Measurements from ENCODE around the gene MYO5C.

DNA sequence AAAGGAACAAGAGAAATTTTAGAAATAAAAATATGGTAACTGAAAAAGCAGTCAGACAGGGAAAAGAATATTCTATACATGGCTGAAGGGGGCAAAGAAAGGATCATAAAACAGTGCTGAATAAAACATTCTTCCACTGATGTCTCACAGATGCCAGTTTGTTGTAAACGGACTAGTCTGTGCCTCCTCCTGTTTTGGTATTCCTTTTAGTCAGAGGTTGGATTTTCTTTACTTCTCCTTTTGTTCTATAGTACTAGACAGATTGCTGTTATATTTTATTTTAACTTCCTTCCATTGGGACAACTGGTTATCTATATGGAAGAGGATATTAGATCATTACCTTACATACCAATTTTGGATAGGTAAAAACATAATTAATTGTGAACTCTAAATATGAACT, 88.4 kb downstream of the MYO5C start:
- TF ChIP-seq, protein P1, sequence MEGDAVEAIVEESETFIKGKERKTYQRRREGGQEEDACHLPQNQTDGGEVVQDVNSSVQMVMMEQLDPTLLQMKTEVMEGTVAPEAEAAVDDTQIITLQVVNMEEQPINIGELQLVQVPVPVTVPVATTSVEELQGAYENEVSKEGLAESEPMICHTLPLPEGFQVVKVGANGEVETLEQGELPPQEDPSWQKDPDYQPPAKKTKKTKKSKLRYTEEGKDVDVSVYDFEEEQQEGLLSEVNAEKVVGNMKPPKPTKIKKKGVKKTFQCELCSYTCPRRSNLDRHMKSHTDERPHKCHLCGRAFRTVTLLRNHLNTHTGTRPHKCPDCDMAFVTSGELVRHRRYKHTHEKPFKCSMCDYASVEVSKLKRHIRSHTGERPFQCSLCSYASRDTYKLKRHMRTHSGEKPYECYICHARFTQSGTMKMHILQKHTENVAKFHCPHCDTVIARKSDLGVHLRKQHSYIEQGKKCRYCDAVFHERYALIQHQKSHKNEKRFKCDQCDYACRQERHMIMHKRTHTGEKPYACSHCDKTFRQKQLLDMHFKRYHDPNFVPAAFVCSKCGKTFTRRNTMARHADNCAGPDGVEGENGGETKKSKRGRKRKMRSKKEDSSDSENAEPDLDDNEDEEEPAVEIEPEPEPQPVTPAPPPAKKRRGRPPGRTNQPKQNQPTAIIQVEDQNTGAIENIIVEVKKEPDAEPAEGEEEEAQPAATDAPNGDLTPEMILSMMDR (IDR thresholded peaks at IDR 0.05; ENCODE audit: low read depth, low read length) = no peak
- no peak for TF ChIP-seq POLR2A (IDR thresholded peaks at IDR 0.05; ENCODE audit: extremely low read depth, insufficient read length)

All from NB4 (cell line).